SK-N-MC (cell line): Measurements from ENCODE around the gene GUCD1.

Experiments used
- EZH2 ChIP-seq: fragments of 200-600 bp; sonication (generic); IDR thresholded peaks from one replicate; pipeline ENCODE4 v1.6.1; 2017; ENCODE audit warnings: antibody characterized with exemption
- POLR2AphosphoS5 ChIP-seq: IDR thresholded peaks from 2 replicates; pipeline ENCODE4 v1.6.1; 2012; ENCODE audit warnings: mild to moderate bottlenecking, low read depth, low read length, borderline replicate concordance

DNA sequence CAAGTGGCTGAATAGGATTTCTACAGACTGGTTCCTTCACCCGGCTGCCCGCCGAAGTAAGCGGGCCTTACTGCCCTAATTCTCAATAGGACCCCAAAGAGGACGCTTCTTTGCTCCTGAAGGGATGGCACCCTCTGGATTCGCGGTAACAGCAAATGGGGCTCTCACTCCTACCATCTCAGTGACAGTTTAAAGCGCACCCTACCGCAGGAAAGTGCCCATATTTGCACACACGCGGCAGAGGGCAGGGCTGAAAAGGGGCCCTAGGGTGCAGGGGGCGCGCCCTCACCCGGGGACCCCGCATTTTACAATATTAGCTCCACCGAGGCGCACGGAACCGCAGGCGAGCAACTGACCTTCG is 60.8 kb downstream of the GUCD1 start:
- no peak for TF ChIP-seq POLR2AphosphoS5
- no peak for TF ChIP-seq EZH2
